ENCODE data around the gene FAM53B. TPM values are rescaled to one million over a fixed set of nuclear protein-coding genes. Genes with fewer than 3 reads are reported as not detected.

Gene FAM53B
- polyA plus RNA-seq, 1 of the 3 experiments (the other 2 are of a cell fraction): 5.6 TPM

GRCh38 chr10:124716369-124716768 is 27.8 kb downstream of the FAM53B start:
- no peak overlapping the region for H3K4me3 ChIP-seq (ENCODE audit: low read depth in 2 of 2, low read length in 1 of 2)
- ChIA-PET POLR2A (no interaction called here), CTCF (interaction anchor here (0.6 to 1.2 kb wide), 3 partner anchors 15 to 169 kb away, joined by 3 to 4 read pairs (median 3); no protein-coding TSS in a partner anchor)
- WGBS (ENCODE audit: low lambda C conversion rate): 97% methylated on average over 4 of the region's 4 CpGs
- no peak overlapping the region for H3K4me2 ChIP-seq
- H3K27me3 ChIP-seq (ENCODE audit: insufficient read depth): no peaks in the 10 kb centered on the region
- H2AFZ ChIP-seq (ENCODE audit: low read depth): no peak overlapping the region
- H4K20me1 ChIP-seq (ENCODE audit: insufficient read depth): peaks cover 14% of the 10 kb centered on the region; the same call in 1 of the 2 replicates
- H3K4me1 ChIP-seq (ENCODE audit: control insufficient read depth in 1 of 2, insufficient read depth in 2 of 2, low read depth in 1 of 2, low read length in 1 of 2): peaks cover 6 to 9% of the 10 kb centered on the region in 2 experiments; a peak in 2 of 4 replicates
- no peaks in the 10 kb centered on the region; the same call in 1 of the 2 replicates for H3K79me2 ChIP-seq (ENCODE audit: insufficient read depth)
- H3K27ac ChIP-seq (ENCODE audit: low read depth in 2 of 2, low read length in 1 of 2): no peak overlapping the region
- no peak for TF ChIP-seq FOXJ3 (CRISPR knock-in tag; IDR thresholded peaks at IDR 0.05)
- TF ChIP-seq, protein P1, sequence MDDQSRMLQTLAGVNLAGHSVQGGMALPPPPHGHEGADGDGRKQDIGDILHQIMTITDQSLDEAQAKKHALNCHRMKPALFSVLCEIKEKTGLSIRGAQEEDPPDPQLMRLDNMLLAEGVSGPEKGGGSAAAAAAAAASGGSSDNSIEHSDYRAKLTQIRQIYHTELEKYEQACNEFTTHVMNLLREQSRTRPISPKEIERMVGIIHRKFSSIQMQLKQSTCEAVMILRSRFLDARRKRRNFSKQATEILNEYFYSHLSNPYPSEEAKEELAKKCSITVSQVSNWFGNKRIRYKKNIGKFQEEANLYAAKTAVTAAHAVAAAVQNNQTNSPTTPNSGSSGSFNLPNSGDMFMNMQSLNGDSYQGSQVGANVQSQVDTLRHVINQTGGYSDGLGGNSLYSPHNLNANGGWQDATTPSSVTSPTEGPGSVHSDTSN (IDR thresholded peaks at IDR 0.05): no peak
- H3K9me2 ChIP-seq: no peaks in the 10 kb centered on the region
- H3K36me3 ChIP-seq (replicated peaks in 1 of 2; ENCODE audit: control insufficient read depth in 1 of 2, insufficient read depth in 2 of 2, low read length in 1 of 2): no peaks in the 10 kb centered on the region
- no peak overlapping the region for H3K9ac ChIP-seq
- DNase-seq: no peak
- no peaks in the 10 kb centered on the region for H3F3A ChIP-seq (replicated peaks; ENCODE audit: insufficient read depth)
- H3K9me3 ChIP-seq: no peaks in the 10 kb centered on the region

GRCh38 chr10:124715439-124715838 is 28.7 kb downstream of the FAM53B start:
- POLR2A ChIA-PET: no interaction called here
- WGBS (ENCODE audit: low lambda C conversion rate): 70% methylated on average over 5 of the region's 6 CpGs
- H3K4me3 ChIP-seq (ENCODE audit: low read depth in 2 of 2, low read length in 1 of 2): no peak overlapping the region
- no peaks in the 10 kb centered on the region for H3K9me2 ChIP-seq
- no peak overlapping the region for H2AFZ ChIP-seq (ENCODE audit: low read depth)
- no peaks in the 10 kb centered on the region for H3K36me3 ChIP-seq (replicated peaks in 1 of 2; ENCODE audit: control insufficient read depth in 1 of 2, insufficient read depth in 2 of 2, low read length in 1 of 2)
- CTCF ChIA-PET: no interaction called here
- H3K79me2 ChIP-seq (ENCODE audit: insufficient read depth): no peaks in the 10 kb centered on the region; the same call in none of the 2 replicates
- no peaks in the 10 kb centered on the region for H3F3A ChIP-seq (replicated peaks; ENCODE audit: insufficient read depth)
- H3K27ac ChIP-seq (ENCODE audit: low read depth in 2 of 2, low read length in 1 of 2): no peak overlapping the region
- no peak for DNase-seq
- no peaks in the 10 kb centered on the region for H3K9me3 ChIP-seq
- no peak overlapping the region for H3K4me2 ChIP-seq
- H3K9ac ChIP-seq: no peak overlapping the region
- H4K20me1 ChIP-seq (ENCODE audit: insufficient read depth): peaks cover 14% of the 10 kb centered on the region; the same call in 1 of the 2 replicates
- H3K4me1 ChIP-seq (ENCODE audit: control insufficient read depth in 1 of 2, insufficient read depth in 2 of 2, low read depth in 1 of 2, low read length in 1 of 2): peaks cover 6 to 9% of the 10 kb centered on the region in 2 experiments; a peak in 2 of 4 replicates
- H3K27me3 ChIP-seq (ENCODE audit: insufficient read depth): no peaks in the 10 kb centered on the region
- TF ChIP-seq GABPA (IDR thresholded peaks at IDR 0.05; ENCODE audit: low read depth) (no peak), POLR2AphosphoS5 (IDR thresholded peaks at IDR 0.05; ENCODE audit: low read depth, low read length) (no peak)

- no peaks in the 10 kb centered on the region for H3K9me3 ChIP-seq
- no peak for DNase-seq
- H3K27me3 ChIP-seq (ENCODE audit: insufficient read depth): no peaks in the 10 kb centered on the region
- H2AFZ ChIP-seq (ENCODE audit: low read depth): no peak overlapping the region
- 83% methylated on average over 10 of the region's 10 CpGs for WGBS (ENCODE audit: low lambda C conversion rate)
- H3K9ac ChIP-seq: no peak overlapping the region
- peaks cover 11% of the 10 kb centered on the region; the same call in 1 of the 2 replicates for H4K20me1 ChIP-seq (ENCODE audit: insufficient read depth)
- no peak overlapping the region for H3K4me2 ChIP-seq
- POLR2A ChIA-PET: no interaction called here
- CTCF ChIA-PET: interaction anchor here (0.8 kb wide), 1 partner anchor 28 kb away, joined by 3 read pairs; no protein-coding TSS in a partner anchor
- no peaks in the 10 kb centered on the region for H3K9me2 ChIP-seq
- H3F3A ChIP-seq (replicated peaks; ENCODE audit: insufficient read depth): no peaks in the 10 kb centered on the region
- no peak overlapping the region for H3K27ac ChIP-seq (ENCODE audit: low read depth in 2 of 2, low read length in 1 of 2)
- no peak overlapping the region for H3K4me3 ChIP-seq (ENCODE audit: low read depth in 2 of 2, low read length in 1 of 2)
- H3K79me2 ChIP-seq (ENCODE audit: insufficient read depth): no peaks in the 10 kb centered on the region; the same call in none of the 2 replicates
- H3K36me3 ChIP-seq (replicated peaks in 1 of 2; ENCODE audit: control insufficient read depth in 1 of 2, insufficient read depth in 2 of 2, low read length in 1 of 2): no peaks in the 10 kb centered on the region
- peaks cover 6 to 25% of the 10 kb centered on the region in 2 experiments; a peak in 3 of 4 replicates for H3K4me1 ChIP-seq (ENCODE audit: control insufficient read depth in 1 of 2, insufficient read depth in 2 of 2, low read depth in 1 of 2, low read length in 1 of 2)
- TF ChIP-seq RFX5 (IDR thresholded peaks at IDR 0.05; ENCODE audit: low read length) (no peak), RAD21 (IDR thresholded peaks at IDR 0.05; ENCODE audit: low read length) (no peak), MEF2A (IDR thresholded peaks at IDR 0.05; ENCODE audit: borderline replicate concordance, low read depth) (no peak), SMC3 (IDR thresholded peaks at IDR 0.05; ENCODE audit: low read depth, low read length) (no peak), EZH2phosphoT487 (IDR thresholded peaks at IDR 0.05; ENCODE audit: borderline replicate concordance, low read depth) (no peak), YY1 (IDR thresholded peaks at IDR 0.05; ENCODE audit: low read depth) (no peak), SIN3A (IDR thresholded peaks at IDR 0.05; ENCODE audit: borderline replicate concordance, low read depth, low read length) (no peak), FOXJ3 (CRISPR knock-in tag; IDR thresholded peaks at IDR 0.05) (no peak), TEAD4 (IDR thresholded peaks at IDR 0.05; ENCODE audit: borderline replicate concordance, insufficient read depth) (no peak), MXI1 (IDR thresholded peaks at IDR 0.05; ENCODE audit: low read depth, low read length) (no peak), NFIC (IDR thresholded peaks at IDR 0.05; ENCODE audit: borderline replicate concordance) (no peak), POLR2AphosphoS5 (IDR thresholded peaks at IDR 0.05; ENCODE audit: low read depth, low read length) (no peak)
- TF ChIP-seq, protein P2, sequence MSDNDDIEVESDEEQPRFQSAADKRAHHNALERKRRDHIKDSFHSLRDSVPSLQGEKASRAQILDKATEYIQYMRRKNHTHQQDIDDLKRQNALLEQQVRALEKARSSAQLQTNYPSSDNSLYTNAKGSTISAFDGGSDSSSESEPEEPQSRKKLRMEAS (IDR thresholded peaks at IDR 0.05; ENCODE audit: low read depth): no peak
- TF ChIP-seq, protein P1 (IDR thresholded peaks at IDR 0.05): no peak
- TF ChIP-seq, protein P3, sequence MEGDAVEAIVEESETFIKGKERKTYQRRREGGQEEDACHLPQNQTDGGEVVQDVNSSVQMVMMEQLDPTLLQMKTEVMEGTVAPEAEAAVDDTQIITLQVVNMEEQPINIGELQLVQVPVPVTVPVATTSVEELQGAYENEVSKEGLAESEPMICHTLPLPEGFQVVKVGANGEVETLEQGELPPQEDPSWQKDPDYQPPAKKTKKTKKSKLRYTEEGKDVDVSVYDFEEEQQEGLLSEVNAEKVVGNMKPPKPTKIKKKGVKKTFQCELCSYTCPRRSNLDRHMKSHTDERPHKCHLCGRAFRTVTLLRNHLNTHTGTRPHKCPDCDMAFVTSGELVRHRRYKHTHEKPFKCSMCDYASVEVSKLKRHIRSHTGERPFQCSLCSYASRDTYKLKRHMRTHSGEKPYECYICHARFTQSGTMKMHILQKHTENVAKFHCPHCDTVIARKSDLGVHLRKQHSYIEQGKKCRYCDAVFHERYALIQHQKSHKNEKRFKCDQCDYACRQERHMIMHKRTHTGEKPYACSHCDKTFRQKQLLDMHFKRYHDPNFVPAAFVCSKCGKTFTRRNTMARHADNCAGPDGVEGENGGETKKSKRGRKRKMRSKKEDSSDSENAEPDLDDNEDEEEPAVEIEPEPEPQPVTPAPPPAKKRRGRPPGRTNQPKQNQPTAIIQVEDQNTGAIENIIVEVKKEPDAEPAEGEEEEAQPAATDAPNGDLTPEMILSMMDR (IDR thresholded peaks at IDR 0.05): no peak
Observed at GRCh38 chr10:124713679-124714255, 30.4 kb downstream of the FAM53B start.
